PC-9 (cell line): ENCODE measurements around the gene RAB11FIP5. TPM values are rescaled to one million over a fixed set of nuclear protein-coding genes. Genes with fewer than 3 reads are reported as not detected.
"Not testable (repeated sequence)": the region's sequence is repeated elsewhere in the genome, so short reads cannot be mapped to it uniquely, and the experiment has no call there.

Experiments
- BruUV-seq: library from RNA; stranded (reverse); fragments of 400-500 nt; replicated peaks from 2 replicates; lab custom pipeline; 2021; lab: Mats Ljungman, UMichigan
- CTCF ChIA-PET: fragments of 300-600 bp; sonication (Branson Sonifier 250); formaldehyde crosslinking; loops from one replicate; lab custom pipeline; 2022; ENCODE audit warnings: antibody characterized with exemption; lab: Charles Lee
- POLR2A ChIA-PET: fragments of 300-600 bp; sonication (Branson Sonifier 250); formaldehyde crosslinking; loops from one replicate; lab custom pipeline; 2022; ENCODE audit warnings: antibody characterized with exemption; ENCODE audit not compliant: unreplicated experiment; lab: Charles Lee
- DNase-seq, 2 experiments: peaks; one replicate each; pipeline versions ENCODE4 v3.0.0 to v3.0.0-alpha.2; 2015 to 2022; ENCODE audit warnings: mixed read lengths in 1 of 2
- H2AFZ ChIP-seq: fragments of 200-600 bp; sonication (generic); 2 replicates; pipeline ENCODE4 v1.8.1; 2017; ENCODE audit warnings: antibody characterized with exemption
- H3F3A ChIP-seq: fragments of 200-600 bp; sonication (generic); 2 replicates; pipeline ENCODE4 v1.8.1; 2017; ENCODE audit warnings: antibody characterized with exemption, mild to moderate bottlenecking, low read depth; ENCODE audit not compliant: insufficient read depth
- H3K27ac ChIP-seq: fragments of 200-600 bp; sonication (generic); 2 replicates; pipeline ENCODE4 v1.6.1; 2016; ENCODE audit warnings: mixed run types
- H3K27me3 ChIP-seq: fragments of 200-600 bp; sonication (generic); 2 replicates; pipeline ENCODE4 v1.6.1; 2016; ENCODE audit warnings: low read depth, mixed run types; ENCODE audit not compliant: insufficient read depth
- H3K36me3 ChIP-seq: fragments of 200-600 bp; sonication (generic); 2 replicates; pipeline ENCODE4 v1.6.1; 2016; ENCODE audit warnings: low read depth, mixed run types
- H3K4me1 ChIP-seq: fragments of 200-600 bp; sonication (generic); replicated peaks from 2 replicates; pipeline ENCODE4 v1.6.1; 2016; ENCODE audit warnings: mixed run types; ENCODE audit not compliant: insufficient read depth
- H3K4me2 ChIP-seq: fragments of 200-600 bp; sonication (generic); 2 replicates; pipeline ENCODE4 v1.6.1; 2017; ENCODE audit warnings: mixed run types
- H3K4me3 ChIP-seq: fragments of 200-600 bp; sonication (generic); 2 replicates; pipeline ENCODE4 v1.6.1; 2016; ENCODE audit warnings: mixed run types
- H3K79me2 ChIP-seq: fragments of 200-600 bp; sonication (generic); 2 replicates; pipeline ENCODE4 v1.6.1; 2017; ENCODE audit warnings: low read depth, mixed run types
- H3K9me2 ChIP-seq: fragments of 200-600 bp; sonication (generic); 2 replicates; pipeline ENCODE4 v1.8.1; 2017; ENCODE audit warnings: mild to moderate bottlenecking; ENCODE audit not compliant: insufficient read depth
- H3K9me3 ChIP-seq: fragments of 200-600 bp; sonication (generic); 2 replicates; pipeline ENCODE4 v1.8.1; 2016; ENCODE audit warnings: low read depth; ENCODE audit not compliant: insufficient read depth
- H4K20me1 ChIP-seq: fragments of 200-600 bp; sonication (generic); 2 replicates; pipeline ENCODE4 v1.8.1; 2017; ENCODE audit not compliant: insufficient read depth
- CTCF ChIP-seq: fragments of 200-600 bp; sonication (generic); conservative IDR thresholded peaks from 2 replicates; pipeline ENCODE4 v1.6.1; 2017; ENCODE audit warnings: mixed run types, antibody characterized with exemption, mild to moderate bottlenecking, moderate library complexity
- EZH2 ChIP-seq: fragments of 200-600 bp; sonication (generic); IDR thresholded peaks from 2 replicates; pipeline ENCODE4 v1.8.0; 2017; ENCODE audit warnings: antibody characterized with exemption, low read depth
- intact Hi-C: fragments of 100-400 bp; cut with micrococcal nuclease; formaldehyde crosslinking; loops from one replicate; pipeline ENCODE4 v1.10.0; 2022; ENCODE audit not compliant: unreplicated experiment
- total RNA-seq: library from RNA; stranded (reverse); gene quantifications from 2 replicates; pipeline ENCODE4 v1.2.3, GENCODE V29; 2021

The RAB11FIP5 gene
- total RNA-seq, 1 experiment from 2014 or later, result 25.0 TPM

GRCh38 chr2:73099486-73099885, 13.3 kb downstream of the RAB11FIP5 start:
- H3K9me3 ChIP-seq, result no peaks in the 10 kb centered on the region
- no peak for DNase-seq
- H3K27ac ChIP-seq, result no peak overlapping the region
- H3K79me2 ChIP-seq, result 0 out of 2 replicates have a peak, but pooled peaks cover 12% of the 10 kb centered on the region
- TF ChIP-seq EZH2 (no peak), CTCF (no peak)
- H3K36me3 ChIP-seq, result no peaks in the 10 kb centered on the region
- no peak overlapping the region for H3K4me3 ChIP-seq
- no peaks in the 10 kb centered on the region for H3K27me3 ChIP-seq
- H3K4me1 ChIP-seq, result no peaks in the 10 kb centered on the region
- no TSS peak for BruUV-seq
- H3F3A ChIP-seq, result no peaks in the 10 kb centered on the region; the same call in 1 of the 2 replicates
- no peak overlapping the region for H3K4me2 ChIP-seq
- H2AFZ ChIP-seq, result no peak overlapping the region
- ChIA-PET CTCF (no interaction called here), POLR2A (no interaction called here)
- H3K9me2 ChIP-seq, result no peaks in the 10 kb centered on the region
- peaks cover 37% of the 10 kb centered on the region for H4K20me1 ChIP-seq
- intact Hi-C loops, result no loop called here

- H4K20me1 ChIP-seq, result peaks cover 38% of the 10 kb centered on the region
- POLR2A ChIA-PET, result no interaction called here
- no peaks in the 10 kb centered on the region for H3K4me1 ChIP-seq
- intact Hi-C loops, result no loop called here
- no TSS peak for BruUV-seq
- CTCF ChIA-PET, result no interaction called here
- no peak overlapping the region for H3K4me2 ChIP-seq
- no peaks in the 10 kb centered on the region for H3K36me3 ChIP-seq
- H3K79me2 ChIP-seq, result 0 out of 2 replicates have a peak, but pooled peaks cover 9% of the 10 kb centered on the region
- H3K9me3 ChIP-seq, result no peaks in the 10 kb centered on the region
- H3K4me3 ChIP-seq, result no peak overlapping the region
- H3K9me2 ChIP-seq, result no peaks in the 10 kb centered on the region
- no peaks in the 10 kb centered on the region for H3K27me3 ChIP-seq
- H2AFZ ChIP-seq, result no peak overlapping the region
- no peak for TF ChIP-seq CTCF
- no peak for TF ChIP-seq EZH2
- H3K27ac ChIP-seq, result no peak overlapping the region
- no peaks in the 10 kb centered on the region for H3F3A ChIP-seq
- no peak for DNase-seq
Observed at GRCh38 chr2:73095910-73096309, 16.8 kb downstream of the RAB11FIP5 start.

DNA sequence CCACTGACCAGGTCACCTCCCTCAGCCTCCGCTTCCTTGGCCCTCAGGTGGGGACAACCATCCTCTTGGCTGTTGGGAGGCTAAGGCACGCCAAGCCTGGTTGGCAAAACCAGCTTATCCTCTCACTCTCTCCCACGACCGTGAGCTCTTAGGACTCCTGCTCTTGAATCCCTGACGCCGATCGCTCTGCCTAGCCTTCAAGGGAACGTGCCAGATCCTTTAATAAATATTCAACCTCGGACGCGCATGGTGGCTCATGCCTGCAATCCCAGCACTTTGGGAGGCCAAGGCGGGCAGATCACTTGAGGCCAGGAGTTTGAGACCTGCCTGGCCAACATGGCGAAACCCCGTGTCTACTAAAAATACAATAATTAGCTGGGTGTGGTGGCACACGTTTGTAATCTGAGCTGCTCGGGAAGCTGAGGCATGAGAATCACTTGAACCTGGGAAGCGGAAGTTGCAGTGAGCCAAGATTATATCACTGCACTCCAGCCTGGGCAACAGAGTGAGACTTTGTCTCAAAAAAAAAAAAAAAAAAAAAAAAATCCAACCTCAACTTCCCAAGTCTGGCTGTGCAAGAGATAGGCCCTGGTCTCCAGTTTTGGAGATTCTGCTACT, 19.0 kb downstream of the RAB11FIP5 start:
- BruUV-seq, H2AFZ ChIP-seq, H3K4me1 ChIP-seq, H3K4me3 ChIP-seq, DNase-seq, H3K9me3 ChIP-seq, H3K36me3 ChIP-seq, H3F3A ChIP-seq, H3K27me3 ChIP-seq, intact Hi-C loops, H3K9me2 ChIP-seq, CTCF ChIA-PET, POLR2A ChIA-PET, H3K27ac ChIP-seq, H3K4me2 ChIP-seq: not testable (repeated sequence)
- Histone ChIP-seq H3K79me2 (peaks cover 16% of the 10 kb centered on the region; the same call in 1 of the 2 replicates), H4K20me1 (peaks cover 45% of the 10 kb centered on the region)
